Inflammatory macrophage treated with lipopolysaccharide for 1 hour (primary cell): ENCODE measurements around the gene MAML3.

Experiments used
- DNase-seq, 2 donors: peaks; one replicate each; pipeline ENCODE4 v3.0.0-alpha.2; 2020 to 2022

The MAML3 gene

DNA sequence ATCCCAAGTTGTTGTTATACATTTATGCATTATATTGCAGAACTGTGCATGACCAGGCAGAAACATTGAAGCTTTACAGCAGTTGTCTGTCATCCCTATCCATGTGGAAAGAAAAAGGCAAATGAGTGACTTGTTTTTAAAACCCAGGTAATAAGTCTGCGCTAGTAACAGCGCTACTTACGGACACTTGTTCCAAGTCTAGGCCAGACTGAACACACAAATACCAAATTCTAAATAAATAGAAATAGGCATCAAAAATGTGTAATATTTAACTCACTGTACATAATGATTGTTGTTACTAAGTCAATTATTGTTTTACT is 548 bp upstream of the MAML3 start:
- DNase-seq: no peak

DNA sequence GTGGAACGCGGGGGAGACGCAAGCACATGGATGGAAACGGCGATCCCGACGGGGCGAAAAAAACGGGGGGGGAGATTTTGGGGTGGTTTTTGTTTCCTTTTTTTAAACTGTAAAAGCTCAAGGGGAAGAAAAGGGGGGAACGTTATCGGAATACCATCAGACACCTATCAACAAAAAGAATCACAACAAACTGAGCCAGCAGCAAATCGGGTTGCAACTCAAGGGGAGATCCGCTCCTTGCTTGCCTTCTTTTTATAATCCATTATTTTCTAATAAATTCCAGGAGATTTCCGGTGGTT is 616 bp downstream of the MAML3 start:
- DNase-seq: no peak

DNA sequence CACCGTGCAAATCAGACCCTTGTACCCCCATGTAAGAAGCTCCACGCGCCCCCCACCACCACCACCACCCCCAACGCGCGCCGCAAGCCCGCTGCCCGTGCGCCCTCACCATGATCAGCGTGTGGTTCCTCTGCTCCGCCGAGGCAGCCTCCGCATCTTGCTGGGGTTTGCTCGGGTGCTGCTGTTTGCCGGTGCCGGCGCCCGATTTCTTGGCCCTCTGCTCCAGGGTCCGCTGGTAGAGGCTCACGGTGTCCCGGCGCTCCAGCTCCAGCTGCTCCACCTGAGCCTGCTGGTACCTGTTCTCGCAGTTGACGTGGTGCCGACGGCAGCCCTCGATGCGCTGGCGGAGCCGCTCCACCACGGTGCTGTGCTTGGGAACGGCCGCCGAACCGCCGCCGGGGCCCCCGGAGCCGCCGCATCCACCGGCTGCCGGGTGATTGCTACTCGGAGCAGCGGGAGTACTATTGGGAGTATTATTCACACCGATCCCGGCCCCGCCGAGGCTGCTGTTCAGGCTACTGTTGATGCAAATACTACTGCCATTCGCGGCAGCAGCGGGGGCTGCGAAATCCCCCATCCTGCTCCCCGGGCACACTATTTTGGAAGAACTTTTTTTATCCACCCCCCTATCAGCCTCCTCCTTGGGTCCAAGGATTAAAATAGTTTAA is 1.1 kb downstream of the MAML3 start:
- DNase-seq: no peak

DNA sequence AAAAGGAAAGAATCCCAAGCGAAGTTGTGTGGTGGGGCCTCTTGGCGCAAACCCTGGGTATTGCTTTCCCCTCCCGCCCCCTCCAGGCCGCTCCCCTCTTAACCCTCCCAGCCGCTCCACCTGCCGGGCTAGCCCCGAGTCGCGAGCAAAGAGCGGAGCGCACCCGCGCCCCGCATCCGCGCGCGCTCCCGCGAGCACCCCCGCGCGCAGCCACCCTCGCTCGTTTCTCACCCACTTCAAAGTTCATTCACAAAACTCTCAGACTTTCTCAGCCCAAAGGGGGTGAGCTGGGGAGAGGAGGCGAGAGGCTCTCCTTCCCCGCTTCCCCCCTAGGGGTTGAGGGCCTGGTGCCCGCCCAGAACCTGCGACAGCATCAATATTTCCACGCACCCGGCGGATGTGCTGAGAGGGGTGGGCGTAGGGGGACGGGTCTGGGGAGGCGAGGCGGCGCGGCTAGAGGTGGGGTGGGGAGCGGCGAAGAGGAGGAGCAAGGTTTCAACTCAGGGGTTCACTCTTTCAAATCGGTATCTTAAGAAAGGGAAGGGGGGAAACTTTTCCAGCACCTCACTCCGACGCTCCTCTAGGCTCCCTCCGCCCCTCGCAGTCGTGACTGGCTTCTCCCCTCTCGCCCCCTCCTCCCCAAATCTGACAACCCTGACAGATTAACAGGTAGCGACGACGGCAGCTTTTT is 1.8 kb downstream of the MAML3 start:
- DNase-seq: no peak

DNA sequence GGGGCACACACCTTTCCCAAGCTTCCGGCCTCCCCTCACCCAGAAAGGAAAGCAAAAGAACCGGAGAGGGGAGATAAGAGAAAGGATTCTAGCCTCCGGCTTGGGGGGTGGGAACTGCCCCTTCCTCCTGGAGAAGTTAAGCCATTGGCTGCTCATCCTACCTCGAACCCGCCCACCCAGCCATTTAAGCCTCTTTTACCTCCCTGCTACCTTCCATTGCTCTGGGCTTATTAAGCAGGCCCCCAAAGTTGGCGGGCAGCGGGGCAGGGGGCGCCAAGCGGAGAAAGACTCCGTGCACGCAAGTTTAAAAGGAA is 2.3 kb downstream of the MAML3 start:
- DNase-seq: peak in 1 of 2 donors; percentile 37

DNA sequence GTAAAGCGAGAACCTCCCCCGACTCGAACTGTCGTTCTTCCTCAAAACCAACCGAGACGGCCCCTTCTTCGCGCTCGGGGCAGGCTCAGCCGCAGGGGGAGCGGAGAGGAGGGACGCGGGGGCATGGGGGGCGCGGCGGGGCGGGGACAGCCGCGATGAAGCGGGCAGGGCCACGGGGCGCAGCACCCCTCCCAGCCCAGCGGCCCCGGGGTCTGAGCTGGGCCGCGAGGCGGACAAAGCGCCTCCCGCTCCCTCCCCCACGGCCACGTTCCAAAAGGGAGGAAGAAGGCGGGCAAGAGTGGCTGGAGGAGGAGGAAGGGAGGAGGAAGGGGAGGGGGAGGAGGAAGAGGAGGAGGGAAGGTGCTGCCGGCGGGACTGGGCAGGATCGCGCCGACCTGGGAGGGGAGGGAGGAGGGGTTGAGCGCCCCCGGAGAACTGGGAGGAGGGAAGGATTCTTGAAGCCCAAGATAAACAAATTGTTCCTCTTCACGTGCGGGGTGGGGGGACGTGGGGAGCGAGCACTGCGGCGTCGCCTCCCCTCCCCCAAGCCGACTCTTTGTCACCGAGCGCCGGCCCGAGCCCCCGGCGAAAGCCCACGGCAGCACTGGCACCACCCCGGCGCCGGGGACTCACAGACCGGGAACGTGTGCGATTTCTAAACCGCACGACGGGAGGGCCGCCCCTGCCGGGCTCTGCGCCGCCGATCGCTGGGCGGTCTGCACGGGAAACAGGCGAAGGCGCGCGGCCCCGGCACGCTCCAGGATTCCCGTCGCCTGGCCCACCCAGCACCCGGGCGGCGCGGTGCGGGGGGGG is 2.9 kb downstream of the MAML3 start:
- peak; percentile 73 to 80 for DNase-seq

DNA sequence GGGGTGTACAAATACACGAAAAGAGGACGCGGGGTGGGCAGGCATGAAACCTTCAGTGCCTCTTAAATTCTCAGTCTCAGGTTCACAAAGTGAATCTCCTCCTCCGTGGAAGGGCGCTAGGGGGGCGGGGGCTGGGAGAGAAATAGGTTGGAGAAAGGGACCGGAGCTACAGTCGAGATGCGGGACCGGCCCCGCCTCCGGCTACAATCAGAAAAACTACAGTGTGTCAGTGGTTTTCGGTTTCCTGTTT is 3.4 kb downstream of the MAML3 start:
- no peak for DNase-seq

DNA sequence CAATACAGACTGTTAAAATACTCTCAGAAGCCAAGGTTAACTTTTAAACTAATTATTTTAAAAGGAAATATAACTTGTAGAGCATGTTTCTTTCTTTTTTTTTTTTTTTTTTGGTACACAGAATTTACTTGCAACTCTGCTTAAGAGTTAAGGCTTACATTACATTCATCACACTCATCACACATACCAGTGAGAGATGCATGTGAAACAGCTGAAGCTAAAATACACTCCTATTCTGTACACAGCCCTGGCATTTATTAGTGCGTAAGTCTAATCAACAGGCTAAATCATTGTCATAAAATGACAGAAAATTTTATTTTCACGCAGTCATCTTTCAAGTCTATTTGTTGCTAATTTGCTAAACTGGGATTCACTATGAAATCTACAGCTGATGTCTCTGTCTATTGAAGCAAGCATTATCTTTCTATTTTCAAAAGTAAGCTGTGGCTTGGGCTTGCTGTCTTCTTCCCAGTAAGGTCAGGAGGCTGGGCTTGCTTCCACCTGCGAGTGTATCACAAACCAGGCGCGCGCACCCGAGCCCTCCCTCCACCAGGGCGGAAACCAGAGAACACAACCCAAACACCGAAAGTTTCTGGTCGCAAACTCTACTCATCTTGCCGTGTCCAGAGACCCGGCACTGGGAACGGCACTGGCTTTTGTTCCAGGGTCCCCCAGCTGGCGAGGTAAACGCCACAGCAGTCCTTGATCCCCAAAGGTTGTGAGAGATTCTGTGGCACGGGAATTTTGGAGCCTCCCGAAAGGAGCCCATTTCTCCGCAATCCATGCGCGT is 3.9 kb downstream of the MAML3 start:
- DNase-seq: no peak

DNA sequence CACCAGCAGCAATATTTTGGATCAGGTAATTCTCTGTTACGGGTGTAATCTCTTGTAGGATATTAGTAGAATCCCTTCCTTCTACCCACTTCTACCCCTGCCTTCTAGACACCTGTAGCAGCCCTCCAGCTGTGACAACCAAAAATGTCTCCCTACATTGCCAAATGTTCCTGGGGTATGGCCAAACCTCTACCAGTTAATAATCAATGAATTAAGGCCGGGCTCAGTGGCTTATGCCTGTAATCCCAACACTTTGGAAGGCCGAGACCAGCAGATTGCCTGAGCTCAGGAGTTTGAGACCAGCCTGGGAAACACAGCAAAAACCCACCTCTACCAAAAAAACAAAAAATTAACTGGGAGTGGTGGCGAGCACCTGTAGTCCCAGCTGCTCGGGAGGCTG is 9.9 kb downstream of the MAML3 start:
- DNase-seq: no peak

DNA sequence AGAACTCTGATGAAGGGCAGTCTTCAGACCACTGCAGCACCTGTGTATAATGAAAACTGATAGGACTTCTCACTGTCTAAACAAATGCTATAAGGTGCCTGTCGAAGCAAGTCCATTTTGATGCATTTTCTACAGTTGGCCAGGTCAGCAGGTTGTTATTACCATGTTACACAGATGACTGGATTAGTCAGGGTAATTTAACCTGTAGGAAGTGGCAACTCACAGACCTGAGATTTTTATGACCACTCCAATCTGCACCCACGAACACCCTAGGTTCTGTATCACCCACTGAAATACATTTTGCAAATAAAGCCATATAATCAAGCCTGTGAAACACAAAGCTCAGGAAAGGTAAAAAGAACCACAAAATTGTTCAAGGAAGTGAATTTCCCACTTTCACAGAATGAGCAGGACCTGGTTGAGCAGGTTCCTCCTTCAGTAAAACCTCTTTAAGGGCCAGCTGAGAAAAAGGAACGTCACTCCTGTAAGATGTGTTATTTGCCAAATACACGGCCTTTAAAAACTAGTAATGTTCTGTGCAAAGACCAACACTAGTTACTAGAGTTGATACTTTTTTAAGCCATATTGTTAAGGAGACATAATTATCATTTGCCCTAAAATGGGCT is 12.7 kb downstream of the MAML3 start:
- DNase-seq: no peak

DNA sequence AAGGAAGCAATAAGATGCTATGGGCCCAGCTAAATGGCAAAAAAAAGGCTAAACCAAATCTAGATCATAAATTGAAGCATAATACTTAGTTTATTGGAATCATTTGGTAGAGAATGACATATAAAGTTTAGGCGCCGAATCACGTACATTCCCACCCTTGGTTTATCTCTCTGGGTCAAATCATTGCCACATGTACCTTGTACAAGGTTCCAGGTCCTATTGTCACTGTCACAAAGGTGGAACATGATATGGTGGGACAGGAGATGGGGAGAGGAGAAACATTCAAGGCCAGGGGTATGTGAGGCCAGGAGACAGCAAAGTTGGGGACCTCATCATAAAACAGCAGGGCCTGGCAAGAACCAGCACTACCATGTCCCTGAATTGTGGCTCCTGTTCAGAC is 13.4 kb downstream of the MAML3 start:
- DNase-seq: no peak

DNA sequence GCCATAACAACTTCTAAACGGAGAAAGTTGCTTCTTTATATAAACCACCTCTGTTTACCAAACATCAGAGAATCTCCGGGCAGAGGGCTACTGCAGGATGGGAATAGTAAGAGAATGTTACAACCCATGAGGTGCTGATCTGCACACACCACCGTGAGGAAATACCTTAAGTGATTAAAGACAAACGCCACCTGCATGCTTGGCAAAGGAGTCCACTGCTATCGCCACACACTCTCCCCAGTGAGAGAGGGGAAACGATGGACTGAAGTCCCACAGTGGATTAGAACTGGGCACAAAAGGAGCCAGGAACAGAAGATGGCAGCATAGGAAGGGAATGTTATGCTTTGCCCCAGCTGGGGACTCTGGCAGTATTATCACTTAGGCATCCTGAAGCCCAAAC is 15.6 kb downstream of the MAML3 start:
- no peak for DNase-seq

DNA sequence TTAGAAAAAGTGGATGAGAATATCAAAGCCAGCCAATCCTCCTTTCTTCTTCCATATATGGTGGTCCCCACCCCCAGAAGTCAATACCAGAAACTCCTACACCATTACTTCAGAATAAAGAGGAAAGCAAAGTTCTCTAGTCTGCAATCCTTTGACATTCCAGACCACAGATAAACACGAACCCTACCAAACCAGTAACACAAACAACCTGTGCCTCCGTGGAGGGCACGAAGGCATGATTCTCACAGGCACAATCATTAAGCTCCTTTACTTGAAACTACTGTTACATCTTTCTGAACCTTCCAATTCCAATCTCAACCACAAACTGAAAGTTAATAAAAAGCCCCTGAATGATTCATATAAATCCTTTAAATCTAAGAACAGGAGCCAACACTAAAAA is 16.3 kb downstream of the MAML3 start:
- no peak for DNase-seq

DNA sequence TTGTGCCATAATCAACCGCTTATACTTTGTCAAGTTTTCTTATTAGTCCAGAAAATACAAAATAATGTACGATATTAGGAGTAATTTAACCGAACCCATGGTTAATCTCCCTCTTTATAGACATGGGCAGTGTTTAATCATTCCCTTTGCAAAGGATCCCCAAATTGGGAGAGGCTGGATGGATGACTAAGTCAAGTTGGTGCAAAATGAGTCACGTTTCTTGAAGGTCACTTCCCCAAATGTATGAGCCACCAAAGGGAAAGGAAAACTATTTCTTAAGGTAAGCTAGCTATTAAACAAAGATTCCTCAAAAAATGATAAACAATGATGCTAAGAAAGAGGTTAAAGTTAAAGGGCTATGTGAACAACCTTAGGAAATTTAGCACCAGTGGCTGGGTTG is 17.5 kb downstream of the MAML3 start:
- peak; percentile 71 to 72 for DNase-seq

DNA sequence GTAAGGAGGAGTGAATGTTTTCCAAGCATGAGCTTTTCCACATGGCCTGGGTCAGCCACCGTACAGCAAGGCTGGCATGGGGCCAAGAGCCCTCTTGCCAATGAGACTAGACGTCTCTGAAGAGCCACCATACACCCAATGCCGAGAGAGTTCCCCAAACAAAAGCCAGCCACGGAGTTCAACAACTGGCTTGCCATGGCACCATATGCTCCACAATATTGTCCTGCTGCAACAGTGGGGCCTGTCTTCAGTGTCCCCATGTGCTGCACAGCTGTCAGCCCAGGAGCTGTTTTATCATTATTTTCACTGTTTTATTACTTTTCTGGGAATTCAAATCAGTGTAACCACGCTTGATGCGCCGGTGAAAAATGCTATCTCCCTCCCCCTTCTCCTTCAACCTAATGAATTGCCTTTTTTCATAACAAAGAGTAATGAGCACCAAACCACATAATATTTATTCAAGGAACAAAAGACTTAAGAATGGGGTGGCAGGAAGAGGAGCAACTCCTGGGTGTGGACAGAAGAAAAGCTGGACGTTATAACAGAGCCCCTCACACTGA is 18.4 kb downstream of the MAML3 start:
- no peak for DNase-seq

DNA sequence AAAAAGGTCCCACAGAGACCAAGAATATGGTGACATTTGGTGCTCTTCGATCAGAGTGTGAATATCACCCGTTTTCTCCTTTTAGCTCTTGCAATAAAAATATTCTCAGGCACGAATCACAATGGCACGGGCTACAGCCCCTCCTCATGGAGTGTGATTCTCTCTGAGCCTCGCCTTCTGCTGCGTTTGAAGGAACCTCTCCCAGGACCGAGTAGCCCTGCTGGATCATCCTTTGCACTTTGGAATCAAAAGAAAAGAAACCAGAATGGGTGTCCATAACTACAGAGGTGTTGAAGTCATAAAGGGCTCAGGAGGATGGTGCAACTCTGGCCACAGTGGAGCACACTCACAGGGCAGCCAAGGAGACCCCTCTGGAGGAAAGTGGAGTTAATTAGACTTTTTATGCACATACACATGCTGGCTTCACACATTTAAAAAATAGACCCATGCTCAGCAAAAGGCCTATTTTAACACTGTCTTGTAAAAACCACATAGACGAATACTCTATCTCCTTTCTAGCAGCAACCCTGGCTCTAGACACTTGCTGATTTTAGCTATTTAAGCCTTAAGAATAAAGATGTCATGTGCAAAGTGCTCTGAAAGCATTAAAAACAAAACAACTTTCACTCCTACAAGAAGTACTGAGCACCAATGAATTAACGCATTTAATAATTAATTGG is 19.1 kb downstream of the MAML3 start:
- no peak for DNase-seq

DNA sequence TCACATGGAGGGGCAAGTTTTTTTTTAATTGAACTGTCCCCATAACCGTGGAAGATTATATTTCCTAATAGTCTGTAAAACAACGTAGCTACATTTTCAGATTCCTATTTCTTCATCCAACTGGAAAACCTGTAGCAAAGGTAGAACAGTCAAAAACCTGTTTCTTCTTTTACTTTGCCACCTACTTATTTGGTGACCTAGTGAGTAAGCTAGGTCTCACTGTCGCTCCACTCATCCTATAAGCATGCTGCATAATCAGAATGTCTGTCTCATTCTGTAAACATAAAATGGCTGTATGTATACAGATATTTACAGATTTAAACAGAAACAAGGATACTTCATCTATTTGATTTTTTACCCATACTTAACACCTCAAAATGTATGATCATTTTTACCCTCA is 20.4 kb downstream of the MAML3 start:
- DNase-seq: no peak

DNA sequence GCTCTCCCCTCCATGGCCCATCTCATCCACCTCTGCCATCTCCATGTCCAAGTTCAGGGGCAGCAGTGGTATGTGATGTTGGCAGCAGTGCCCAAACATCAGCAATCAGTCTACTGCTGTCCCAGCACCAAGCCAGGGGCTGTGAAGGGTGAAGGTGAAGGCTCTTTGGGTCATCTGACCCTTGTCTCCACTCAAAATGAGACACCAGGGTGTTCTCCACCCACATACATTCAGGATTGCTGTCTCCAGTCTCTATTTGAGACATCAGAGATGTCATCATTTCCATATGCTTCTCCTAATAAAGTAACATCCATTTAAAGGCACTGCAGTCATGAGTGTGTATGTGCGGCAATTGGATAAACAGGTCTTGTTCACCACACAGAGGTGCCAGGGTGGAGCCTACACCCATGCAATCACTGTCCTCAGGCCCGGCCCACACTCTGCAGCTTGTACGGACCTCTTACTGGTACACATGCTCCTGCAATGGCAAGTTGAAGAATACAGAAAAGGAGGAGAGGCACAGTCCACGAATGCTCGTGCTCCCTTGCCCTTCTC is 22.2 kb downstream of the MAML3 start:
- peak in 1 of 2 donors; percentile 50 for DNase-seq

DNA sequence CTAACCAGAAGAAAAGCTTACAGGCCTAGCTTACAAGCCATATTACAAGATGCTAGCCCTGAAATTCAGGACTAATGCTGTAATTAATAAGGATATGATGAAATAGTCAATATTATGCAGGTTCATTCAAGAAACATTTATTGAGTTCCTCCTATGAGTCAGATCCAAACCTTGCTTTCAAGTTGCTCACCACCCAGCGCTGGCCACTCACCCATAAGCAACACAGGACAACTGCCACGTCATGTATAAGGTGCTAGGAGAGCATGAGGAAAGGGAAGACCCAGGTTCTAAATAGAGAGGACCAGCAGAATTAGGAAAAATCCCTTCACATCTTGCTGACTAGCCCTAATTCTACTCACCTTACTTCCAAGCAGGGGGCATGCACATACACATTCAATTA is 23.3 kb downstream of the MAML3 start:
- peak in 1 of 2 donors; percentile 40 for DNase-seq

DNA sequence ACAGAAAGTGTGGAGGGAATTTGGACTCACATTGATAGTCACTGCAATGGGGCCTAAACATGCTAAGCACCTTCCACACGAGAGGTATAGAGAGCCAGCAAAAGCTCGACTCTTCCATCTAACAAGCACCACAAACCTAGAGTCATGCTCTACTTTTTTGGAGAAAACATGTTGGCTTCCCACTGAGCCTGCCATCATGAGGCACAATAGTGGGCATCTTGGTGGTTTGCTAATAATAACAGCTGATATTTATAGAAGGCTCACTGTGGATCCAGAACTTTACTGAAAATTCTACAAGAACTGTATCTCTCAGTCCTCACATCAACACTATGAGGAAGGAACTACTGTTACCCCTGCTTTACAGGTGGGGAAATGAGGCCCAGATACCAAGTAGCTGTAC is 26.6 kb downstream of the MAML3 start:
- no peak for DNase-seq

DNA sequence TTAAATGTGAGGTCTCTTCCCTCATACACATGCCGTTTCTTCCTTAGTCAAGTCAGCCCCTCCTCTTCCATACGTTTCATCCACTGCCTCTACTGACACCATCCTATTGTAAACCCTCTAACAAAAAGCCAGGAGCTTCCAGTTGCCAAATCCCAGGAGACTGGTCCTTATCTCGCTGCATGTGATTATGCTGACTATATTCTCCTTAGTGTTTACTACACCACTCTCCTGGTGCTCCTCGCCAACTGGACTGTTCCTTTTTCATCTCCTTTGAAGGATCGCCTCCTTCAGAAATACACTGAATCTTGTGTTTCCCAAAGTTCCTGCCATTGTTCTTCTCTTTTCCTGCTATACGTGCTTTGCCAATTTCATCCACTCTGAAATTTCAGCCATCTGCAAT is 27.7 kb downstream of the MAML3 start:
- DNase-seq: no peak

DNA sequence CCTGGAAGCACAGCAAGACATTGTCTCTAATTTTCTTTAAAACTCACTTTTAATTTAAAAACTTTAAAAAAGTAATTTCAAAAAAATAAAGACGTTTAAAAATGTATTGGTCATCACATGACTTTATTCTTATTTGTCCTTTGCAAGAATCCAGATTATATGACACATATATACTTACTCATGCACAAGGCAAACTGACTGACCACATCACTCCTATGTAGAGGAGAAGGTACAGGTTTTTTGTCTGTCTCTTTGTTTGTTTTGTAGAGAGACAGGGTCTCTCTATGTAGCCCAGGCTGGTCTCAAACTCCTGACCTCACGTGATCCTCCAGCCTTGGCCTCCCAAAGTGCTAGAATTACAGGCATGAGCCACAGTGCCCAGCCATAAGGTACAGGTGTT is 28.6 kb downstream of the MAML3 start:
- no peak for DNase-seq
